IPS DF 4.7 (cell line): ENCODE measurements around the gene KPNA4.
"Not testable (repeated sequence)": the region's sequence is repeated elsewhere in the genome, so short reads cannot be mapped to it uniquely, and the experiment has no call there.

ENCODE experiments used
- DNase-seq: peaks from one replicate; pipeline ENCODE4 v3.0.0-alpha.2; 2013; ENCODE audit warnings: low spot score; ENCODE audit errors: extremely low read depth

KPNA4 gene

DNA sequence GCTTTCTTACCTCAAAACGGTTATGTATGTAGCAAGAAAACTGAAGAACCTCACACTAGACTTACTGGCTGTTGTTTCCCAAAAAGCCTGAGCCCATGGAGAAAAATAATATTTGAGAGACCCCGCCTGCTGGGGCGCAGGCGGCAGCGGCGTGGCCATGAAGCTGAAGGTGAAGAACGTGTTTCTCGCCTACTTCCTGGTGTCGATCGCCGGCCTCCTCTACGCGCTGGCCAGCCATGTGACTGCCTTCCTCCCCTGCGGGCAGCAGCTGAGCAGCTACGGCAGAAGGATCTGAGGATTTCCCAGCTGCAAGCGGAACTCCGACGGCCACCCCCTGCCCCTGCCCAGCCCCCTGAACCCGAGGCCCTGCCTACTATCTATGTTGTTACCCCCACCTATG, 113.1 kb downstream of the KPNA4 start:
- DNase-seq = not testable (repeated sequence)

DNA sequence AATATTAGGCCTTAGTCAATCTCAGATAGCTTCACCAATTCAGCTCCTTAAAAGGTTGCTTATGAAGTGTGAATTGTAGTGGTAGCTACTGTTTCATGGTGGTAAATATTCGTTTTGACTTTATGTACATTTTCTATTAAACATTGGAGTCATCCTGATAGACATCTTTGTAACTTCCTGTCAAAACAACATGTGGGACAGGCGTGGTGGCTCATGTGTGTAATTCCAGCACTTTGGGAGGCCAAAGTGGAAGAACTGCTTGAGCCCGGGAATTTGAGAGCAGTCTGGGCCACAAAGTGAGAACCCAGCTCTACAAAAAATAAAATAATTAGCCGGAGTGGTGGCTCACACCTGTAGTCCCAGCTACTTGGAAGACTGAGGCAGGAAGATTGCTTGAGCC, 113.8 kb downstream of the KPNA4 start:
- no peak for DNase-seq

DNA sequence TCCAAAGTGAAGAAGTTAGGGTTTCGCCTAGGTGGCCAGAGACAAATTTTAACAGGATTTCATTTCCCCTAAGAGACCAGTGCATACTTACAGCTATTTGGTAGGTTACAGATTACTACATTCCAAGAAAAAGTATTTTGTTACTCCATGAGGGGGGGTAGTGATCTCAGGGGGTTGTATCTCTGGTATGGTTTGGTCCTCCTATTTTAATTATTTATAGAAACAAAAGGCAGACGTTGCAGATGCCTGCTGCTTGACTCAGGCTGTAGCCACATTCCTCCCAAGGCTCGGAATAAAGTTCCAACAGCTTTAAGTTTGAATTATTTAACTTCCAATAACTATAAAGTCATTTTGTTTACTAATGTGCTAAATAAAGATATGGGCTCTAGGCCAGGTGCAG, 114.5 kb downstream of the KPNA4 start:
- no peak for DNase-seq

DNA sequence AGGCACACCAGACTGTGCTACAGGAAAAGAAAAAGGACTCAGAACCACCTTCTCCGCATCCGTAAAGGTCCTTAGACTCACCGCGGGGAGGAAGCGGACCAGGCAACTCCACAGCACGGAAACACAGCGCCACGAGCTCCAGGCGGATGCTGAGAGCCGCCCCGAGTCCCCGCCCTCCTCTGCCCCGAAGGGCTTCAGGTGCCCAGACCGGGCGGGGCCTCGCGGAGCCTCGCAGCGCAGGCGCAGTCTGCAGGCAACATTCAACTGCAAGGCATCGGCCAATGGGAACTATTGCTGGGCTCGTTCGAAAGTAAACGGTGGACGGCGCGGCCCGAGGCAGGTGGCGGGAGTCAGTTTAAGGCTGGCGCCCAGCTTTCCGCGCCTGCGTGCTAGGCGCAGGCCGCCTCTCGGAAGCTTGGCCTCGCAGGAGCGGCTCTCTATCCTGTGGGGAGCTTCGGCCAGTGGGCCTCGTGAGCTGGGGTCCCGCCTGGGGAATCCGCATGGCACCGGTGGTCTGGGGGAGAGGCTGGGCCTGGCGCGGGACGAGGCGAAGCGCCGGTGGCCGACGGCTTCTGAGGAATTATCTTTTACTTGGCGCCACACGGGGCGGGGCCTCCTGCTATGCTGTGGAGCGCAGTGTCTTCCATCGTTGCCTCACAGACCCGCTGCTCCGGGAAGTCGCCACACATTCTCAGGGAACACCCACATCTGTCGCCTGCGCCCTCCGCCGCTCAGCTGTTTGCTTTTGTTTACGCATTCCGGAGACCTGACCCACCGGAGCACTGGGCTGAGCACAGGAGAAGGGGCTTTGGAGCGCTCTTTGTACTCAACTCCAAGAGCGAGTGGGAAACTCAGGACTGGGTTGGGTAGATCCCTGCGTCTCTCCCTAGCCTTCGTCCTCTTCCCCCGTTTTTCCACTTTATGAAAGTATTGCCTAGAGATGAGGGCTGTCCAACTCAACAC, 115.5 kb downstream of the KPNA4 start, which contains the start of gene TRIM59:
Gene TRIM59, minus strand, starts transcription at position 151 of the 963 bp plus-strand sequence. CDS start 10,603 bp downstream, outside the sequence.
- peak; percentile 79 for DNase-seq

DNA sequence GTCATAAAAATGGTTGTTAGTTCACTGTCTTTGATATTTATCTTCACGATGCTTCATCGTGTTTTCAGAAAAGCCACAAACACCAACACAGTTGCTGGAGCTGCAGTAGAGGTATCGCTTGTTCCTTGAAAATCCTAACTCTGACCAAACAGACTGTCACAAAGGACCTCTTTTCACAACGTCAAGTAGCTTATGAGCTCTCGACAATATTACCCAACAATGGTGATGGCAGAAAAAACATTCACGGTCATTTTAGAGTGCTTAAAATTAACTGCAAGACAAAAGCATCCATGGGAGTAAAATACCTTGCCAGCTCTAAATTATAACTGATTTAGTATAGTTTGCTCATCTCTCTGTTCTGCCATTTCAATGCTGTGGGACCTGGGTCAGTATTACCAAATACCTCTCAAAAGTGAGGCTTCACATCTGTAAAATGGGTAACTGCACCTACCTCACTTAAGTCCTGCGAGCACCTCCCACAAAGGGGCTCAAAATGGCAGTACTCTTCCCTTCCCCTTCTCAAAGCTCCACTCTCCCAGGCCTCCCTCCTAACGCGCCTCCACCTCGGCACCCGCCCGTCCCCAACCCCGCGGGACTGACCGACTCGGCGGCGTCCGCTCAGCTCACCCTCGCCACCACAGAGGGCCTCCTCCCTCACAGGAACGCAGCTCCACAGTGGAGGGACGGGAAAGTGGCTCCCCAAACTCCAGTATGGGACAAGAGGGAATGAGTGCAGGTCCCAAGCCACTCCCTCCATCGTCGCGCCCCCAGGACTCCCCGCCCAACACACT, 116.3 kb downstream of the KPNA4 start:
- no peak for DNase-seq

DNA sequence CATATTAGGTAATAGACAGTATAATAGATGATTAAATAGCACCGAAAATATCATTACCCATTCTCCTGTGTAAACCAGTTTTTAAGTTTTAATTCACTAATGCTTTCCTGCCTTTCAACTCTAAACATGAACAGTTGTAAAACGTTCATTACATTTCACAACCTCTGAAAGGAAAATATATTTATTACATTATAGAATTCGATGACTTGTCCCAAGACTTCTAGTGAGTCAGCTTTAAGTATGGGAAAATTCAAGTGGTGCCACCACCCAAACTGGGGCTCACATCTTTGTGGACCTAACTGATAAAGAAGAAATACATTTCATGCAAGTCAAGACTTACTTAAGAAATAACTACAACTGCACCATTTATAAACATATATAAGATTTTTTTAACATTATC, 117.8 kb downstream of the KPNA4 start:
- no peak for DNase-seq

DNA sequence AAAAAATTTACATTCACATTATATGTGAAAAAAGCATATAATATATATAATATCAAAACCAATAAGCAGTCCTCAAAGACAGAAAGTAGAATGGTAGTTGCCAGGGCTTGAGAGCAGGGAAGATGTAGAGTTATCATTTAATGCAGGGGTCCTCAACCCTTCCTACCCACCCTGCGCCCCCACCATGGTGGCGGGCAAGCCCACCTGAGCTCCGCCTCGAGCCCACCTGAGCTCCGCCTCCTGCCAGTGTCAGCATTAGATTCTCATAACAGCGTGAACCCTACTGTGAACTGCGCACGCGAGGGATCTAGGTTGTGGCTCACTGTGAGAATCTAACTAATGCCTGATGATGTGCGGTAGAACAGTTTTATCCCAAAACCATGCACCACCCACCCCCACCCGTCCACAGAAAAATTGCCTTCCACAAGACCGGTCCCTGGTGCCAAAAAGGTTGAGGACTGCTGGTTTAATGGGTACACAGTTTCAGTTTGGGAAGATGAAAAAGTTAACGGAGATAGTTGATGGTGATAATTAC, 118.8 kb downstream of the KPNA4 start:
- DNase-seq = no peak

DNA sequence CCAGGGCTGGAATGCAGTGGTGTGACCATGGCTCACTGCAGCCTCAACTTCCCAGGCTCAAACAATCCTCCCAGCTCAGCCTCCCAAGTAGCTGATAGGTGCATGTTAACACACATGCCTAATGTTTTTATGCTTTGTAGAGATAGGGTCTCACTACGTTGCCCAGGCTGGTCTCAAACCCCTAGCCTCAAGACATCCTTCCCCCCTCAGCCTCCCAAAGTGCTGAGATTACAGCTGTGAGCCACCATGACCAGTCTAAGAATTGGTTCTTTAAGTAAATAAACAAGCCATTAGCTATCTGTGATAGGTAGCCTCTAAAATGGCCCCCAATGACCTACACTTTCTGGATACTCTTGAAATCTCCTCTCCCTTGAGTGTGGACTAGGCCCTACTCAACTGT, 119.5 kb downstream of the KPNA4 start:
- DNase-seq = no peak
